Endodermal cell (in vitro differentiated cells): ENCODE measurements around the gene MS4A14. TPM values are rescaled to one million over a fixed set of nuclear protein-coding genes. Genes with fewer than 3 reads are reported as not detected.

ENCODE experiments used
- DNase-seq: peaks from one replicate; pipeline ENCODE4 v3.0.0-alpha.2; 2017
- H3K27ac ChIP-seq: 2 replicates; pipeline ENCODE4 v1.5.1; 2013; ENCODE audit warnings: mild to moderate bottlenecking, low read depth, low read length, moderate library complexity
- H3K27me3 ChIP-seq: 2 replicates; pipeline ENCODE4 v1.6.1; 2013; ENCODE audit warnings: mild to moderate bottlenecking, low read length, moderate library complexity; ENCODE audit not compliant: insufficient read depth, control insufficient read depth, poor library complexity, severe bottlenecking
- H3K36me3 ChIP-seq: 2 replicates; pipeline ENCODE4 v1.7.0; 2013; ENCODE audit warnings: mild to moderate bottlenecking, low read length, moderate library complexity; ENCODE audit not compliant: control insufficient read depth, insufficient read depth
- H3K4me1 ChIP-seq: one replicate; pipeline ENCODE4 v1.7.0; 2013; ENCODE audit warnings: low read length; ENCODE audit not compliant: control insufficient read depth, insufficient read depth
- H3K4me3 ChIP-seq: 2 replicates; pipeline ENCODE4 v1.5.1; 2013; ENCODE audit warnings: mild to moderate bottlenecking, low read length, moderate library complexity
- H3K9ac ChIP-seq: 2 replicates; pipeline ENCODE4 v1.6.1; 2013; ENCODE audit warnings: mild to moderate bottlenecking, low read length, moderate library complexity; ENCODE audit not compliant: poor library complexity, severe bottlenecking; ENCODE audit errors: extremely low read depth
- H3K9me3 ChIP-seq: 2 replicates; pipeline ENCODE4 v1.6.1; 2013; ENCODE audit warnings: mild to moderate bottlenecking, low read length, moderate library complexity; ENCODE audit not compliant: control insufficient read depth
- H3K27ac Mint-ChIP-seq: 2 replicates; pipeline ENCODE4 v1.8.0; 2020; ENCODE audit warnings: mixed read lengths
- H3K27me3 Mint-ChIP-seq: 2 replicates; pipeline ENCODE4 v1.8.0; 2021; ENCODE audit warnings: mild to moderate bottlenecking, mixed read lengths; ENCODE audit not compliant: insufficient read depth
- H3K36me3 Mint-ChIP-seq: 2 replicates; pipeline ENCODE4 v1.8.0; 2020; ENCODE audit warnings: low read depth, mixed read lengths
- H3K4me1 Mint-ChIP-seq: 2 replicates; pipeline ENCODE4 v1.8.0; 2020; ENCODE audit warnings: mixed read lengths
- H3K4me3 Mint-ChIP-seq: 2 replicates; pipeline ENCODE4 v1.8.0; 2020; ENCODE audit warnings: mild to moderate bottlenecking, moderate library complexity, mixed read lengths
- H3K9me3 Mint-ChIP-seq: 2 replicates; pipeline ENCODE4 v1.8.0; 2020; ENCODE audit warnings: mild to moderate bottlenecking, mixed read lengths
- CTCF ChIP-seq: fragments of 200-600 bp; sonication (generic); conservative IDR thresholded peaks from 2 replicates; pipeline ENCODE4 v1.5.0; 2021; ENCODE audit warnings: antibody characterized with exemption, mild to moderate bottlenecking
- WGBS, 2 experiments: methylation state at CpG; one replicate each; pipeline versions ENCODE4 v1.1.5 to v1.1.7; 2013; ENCODE audit warnings: missing lambda C conversion rate in 2 of 2, mixed read lengths in 1 of 2; ENCODE audit not compliant: insufficient coverage in 1 of 2, insufficient read length in 1 of 2; 5-methylcytosine and 5-hydroxymethylcytosine counted together
- total RNA-seq, 2 donors: library from RNA; stranded (reverse); fragmentation: NEBNext Ultra II Directional in 1 of 2; extraction: Animal tissue kit (Norgen Biotek cat#: 25700) in 1 of 2; gene quantifications; 2 replicates in 1 of 2; 3 replicates in 1 of 2; pipeline ENCODE4 v1.2.1, GENCODE V29; 2021

MS4A14 gene
- total RNA-seq, 2 donors from 2014 or later: not detected

GRCh38 chr11:60349990-60350389, 46.3 kb upstream of the MS4A14 start:
- WGBS, 2 experiments: 95 to 100% methylated on average over 1 of the region's 1 CpG
- Mint-ChIP-seq H3K9me3 (peaks cover 11% of the 10 kb centered on the region), H3K36me3 (no peaks in the 10 kb centered on the region), H3K27me3 (no peaks in the 10 kb centered on the region), H3K27ac (no peak overlapping the region), H3K4me3 (no peak overlapping the region), H3K4me1 (peaks cover 4% of the 10 kb centered on the region)
- TF ChIP-seq CTCF: no peak
- Histone ChIP-seq H3K27ac (no peak overlapping the region), H3K4me1 (no peaks in the 10 kb centered on the region), H3K9me3 (peaks cover 25% of the 10 kb centered on the region), H3K9ac (no peak overlapping the region), H3K36me3 (no peaks in the 10 kb centered on the region), H3K4me3 (no peak overlapping the region), H3K27me3 (no peaks in the 10 kb centered on the region)
- no peak for DNase-seq

GRCh38 chr11:60357771-60358170, 38.5 kb upstream of the MS4A14 start:
- 89% methylated on average over 2 of the region's 2 CpGs; no CpG with 5 or more reads in 1 of the 2 experiments for WGBS, 2 experiments
- Histone ChIP-seq H3K27ac (no peak overlapping the region), H3K4me1 (no peaks in the 10 kb centered on the region), H3K36me3 (no peaks in the 10 kb centered on the region), H3K4me3 (no peak overlapping the region), H3K27me3 (no peaks in the 10 kb centered on the region), H3K9me3 (peaks cover 35% of the 10 kb centered on the region), H3K9ac (no peak overlapping the region)
- Mint-ChIP-seq H3K36me3 (no peaks in the 10 kb centered on the region), H3K27ac (no peak overlapping the region), H3K4me1 (no peaks in the 10 kb centered on the region), H3K9me3 (peaks cover 27% of the 10 kb centered on the region), H3K27me3 (no peaks in the 10 kb centered on the region), H3K4me3 (no peak overlapping the region)
- TF ChIP-seq CTCF: no peak
- no peak for DNase-seq

- H3K27ac Mint-ChIP-seq: no peak overlapping the region
- no peak for DNase-seq
- H3K27me3 Mint-ChIP-seq: no peaks in the 10 kb centered on the region
- no peak overlapping the region for H3K9ac ChIP-seq
- H3K27me3 ChIP-seq: no peaks in the 10 kb centered on the region
- no peak overlapping the region for H3K27ac ChIP-seq
- no peak overlapping the region for H3K4me3 Mint-ChIP-seq
- 60 to 92% methylated on average over 1 to 4 of the region's 4 CpGs for WGBS, 2 experiments
- H3K4me1 Mint-ChIP-seq: peaks cover 3% of the 10 kb centered on the region
- no peak for TF ChIP-seq CTCF
- H3K9me3 Mint-ChIP-seq: peaks cover 17% of the 10 kb centered on the region
- H3K4me1 ChIP-seq: no peaks in the 10 kb centered on the region
- H3K9me3 ChIP-seq: peaks cover 25% of the 10 kb centered on the region
- no peak overlapping the region for H3K4me3 ChIP-seq
- H3K36me3 ChIP-seq: no peaks in the 10 kb centered on the region
- H3K36me3 Mint-ChIP-seq: no peaks in the 10 kb centered on the region
Measured at GRCh38 chr11:60360621-60361020, 35.6 kb upstream of the MS4A14 start.
